Measurements from ENCODE around the gene RASSF3. TPM values are rescaled to one million over a fixed set of nuclear protein-coding genes. Genes with fewer than 3 reads are reported as not detected.

The RASSF3 gene
- total RNA-seq, 2 donors from 2014 or later, result 52.0 to 54.5 TPM

DNA sequence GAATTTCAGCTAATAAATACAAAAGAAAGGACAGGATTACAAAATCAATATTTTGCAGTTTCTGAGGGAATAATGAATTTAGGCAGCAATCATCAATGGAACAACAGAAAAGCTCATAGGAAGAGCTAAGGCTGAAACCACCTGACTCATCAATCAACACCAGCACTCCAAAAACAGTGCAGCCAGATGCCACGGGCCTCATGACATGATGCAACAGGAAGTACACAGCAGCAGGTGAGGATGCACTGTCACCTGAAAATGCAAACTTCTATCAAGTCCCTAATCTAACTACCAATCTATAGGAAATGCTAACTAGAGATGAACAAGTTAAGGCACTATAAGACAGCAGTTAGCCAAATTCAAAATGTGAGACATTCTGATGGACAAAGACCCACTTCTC lies 127.2 kb downstream of the RASSF3 start:
- Mint-ChIP-seq H3K9me3 (no peaks in the 10 kb centered on the region), H3K27ac (no peak overlapping the region), H3K4me1 (no peaks in the 10 kb centered on the region), H3K27me3 (ENCODE audit: insufficient read depth) (no peaks in the 10 kb centered on the region), H3K4me3 (no peak overlapping the region), H3K36me3 (ENCODE audit: low read depth) (peaks cover 80% of the 10 kb centered on the region)
- H3K9me3 ChIP-seq (ENCODE audit: control insufficient read depth, low read length), result no peaks in the 10 kb centered on the region
- no peak overlapping the region for H3K27ac ChIP-seq (ENCODE audit: low read depth, low read length)
- DNase-seq, result no peak
- H3K4me1 ChIP-seq (ENCODE audit: control insufficient read depth, insufficient read depth, low read length), result no peaks in the 10 kb centered on the region
- no peak overlapping the region for H3K9ac ChIP-seq (ENCODE audit: extremely low read depth, low read length, poor library complexity, severe bottlenecking)
- WGBS, 2 experiments (ENCODE audit: insufficient coverage in 1 of 2, insufficient read length in 1 of 2), result 82% methylated on average over 1 of the region's 1 CpG; no CpG with 5 or more reads in 1 of the 2 experiments
- H3K36me3 ChIP-seq (ENCODE audit: control insufficient read depth, insufficient read depth, low read length), result peaks cover 71% of the 10 kb centered on the region
- H3K27me3 ChIP-seq (ENCODE audit: control insufficient read depth, insufficient read depth, low read length, poor library complexity, severe bottlenecking), result no peaks in the 10 kb centered on the region
- H3K4me3 ChIP-seq (ENCODE audit: low read length), result no peak overlapping the region
- no peak for TF ChIP-seq CTCF (conservative IDR thresholded peaks at IDR 0.05)

DNA sequence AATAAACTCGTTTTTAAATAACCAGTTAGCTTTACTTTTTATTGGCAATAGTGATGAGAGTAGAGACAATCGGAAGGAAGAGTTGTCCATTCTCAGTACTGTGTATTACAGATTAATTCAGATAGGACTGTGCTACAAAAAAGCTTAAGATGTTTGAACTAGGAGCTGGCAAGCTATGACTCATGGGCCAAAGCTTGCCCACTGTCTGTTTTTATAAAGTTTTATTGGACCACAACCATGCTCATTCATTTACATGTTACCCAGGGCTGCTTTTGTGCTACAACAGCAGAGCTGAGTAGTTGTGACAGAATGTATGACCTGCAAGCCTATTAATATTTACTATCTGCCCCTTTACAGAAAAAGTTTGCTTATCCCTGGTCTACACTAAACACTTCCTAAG lies 129.5 kb downstream of the RASSF3 start:
- Mint-ChIP-seq H3K27me3 (ENCODE audit: insufficient read depth) (no peaks in the 10 kb centered on the region), H3K4me3 (no peak overlapping the region), H3K9me3 (no peaks in the 10 kb centered on the region), H3K27ac (no peak overlapping the region), H3K4me1 (no peaks in the 10 kb centered on the region), H3K36me3 (ENCODE audit: low read depth) (peaks cover 88% of the 10 kb centered on the region)
- Histone ChIP-seq H3K4me1 (ENCODE audit: control insufficient read depth, insufficient read depth, low read length) (no peaks in the 10 kb centered on the region), H3K4me3 (ENCODE audit: low read length) (no peak overlapping the region), H3K9me3 (ENCODE audit: control insufficient read depth, low read length) (no peaks in the 10 kb centered on the region), H3K9ac (ENCODE audit: extremely low read depth, low read length, poor library complexity, severe bottlenecking) (no peak overlapping the region), H3K27ac (ENCODE audit: low read depth, low read length) (no peak overlapping the region), H3K27me3 (ENCODE audit: control insufficient read depth, insufficient read depth, low read length, poor library complexity, severe bottlenecking) (no peaks in the 10 kb centered on the region), H3K36me3 (ENCODE audit: control insufficient read depth, insufficient read depth, low read length) (peaks cover 78% of the 10 kb centered on the region)
- 82 to 100% methylated on average over 1 to 2 of the region's 2 CpGs for WGBS, 2 experiments (ENCODE audit: insufficient coverage in 1 of 2, insufficient read length in 1 of 2)
- TF ChIP-seq CTCF (conservative IDR thresholded peaks at IDR 0.05), result no peak
- DNase-seq, result no peak

- 88 to 93% methylated on average over 2 of the region's 2 CpGs for WGBS, 2 experiments (ENCODE audit: insufficient coverage in 1 of 2, insufficient read length in 1 of 2)
- Mint-ChIP-seq H3K27me3 (ENCODE audit: insufficient read depth) (no peaks in the 10 kb centered on the region), H3K9me3 (no peaks in the 10 kb centered on the region), H3K4me3 (no peak overlapping the region), H3K4me1 (no peaks in the 10 kb centered on the region), H3K36me3 (ENCODE audit: low read depth) (peaks cover 89% of the 10 kb centered on the region), H3K27ac (no peak overlapping the region)
- DNase-seq, result no peak
- Histone ChIP-seq H3K9me3 (ENCODE audit: control insufficient read depth, low read length) (no peaks in the 10 kb centered on the region), H3K4me3 (ENCODE audit: low read length) (no peak overlapping the region), H3K9ac (ENCODE audit: extremely low read depth, low read length, poor library complexity, severe bottlenecking) (no peak overlapping the region), H3K27me3 (ENCODE audit: control insufficient read depth, insufficient read depth, low read length, poor library complexity, severe bottlenecking) (no peaks in the 10 kb centered on the region), H3K27ac (ENCODE audit: low read depth, low read length) (no peak overlapping the region), H3K36me3 (ENCODE audit: control insufficient read depth, insufficient read depth, low read length) (peaks cover 79% of the 10 kb centered on the region), H3K4me1 (ENCODE audit: control insufficient read depth, insufficient read depth, low read length) (no peaks in the 10 kb centered on the region)
- no peak for TF ChIP-seq CTCF (conservative IDR thresholded peaks at IDR 0.05)
Measured at GRCh38 chr12:64740646-64741045, 130.4 kb downstream of the RASSF3 start.

Data from endodermal cell (in vitro differentiated cells).